ENCODE results near the gene GOSR2.

- no peak for TF ChIP-seq YY1 (IDR thresholded peaks at IDR 0.05; ENCODE audit: insufficient read depth, insufficient read length)
- no peak for TF ChIP-seq ZNF274 (IDR thresholded peaks at IDR 0.05; ENCODE audit: low read depth, low read length)
These were observed 45.4 kb downstream of the GOSR2 start for GRCh38 chr17:46968224-46968834.
